Forelimb muscle (tissue), 1 donor: ENCODE data around the gene CHGA. TPM values are rescaled to one million over a fixed set of nuclear protein-coding genes. Genes with fewer than 3 reads are reported as not detected.

Source experiments
- DNase-seq: peaks from one replicate; pipeline ENCODE4 v3.0.0-alpha.2; 2013; ENCODE audit warnings: low read depth
- polyA plus RNA-seq: library from polyadenylated mRNA; unstranded; fragments of 120-200 nt; gene quantifications from one replicate; pipeline ENCODE4 v1.2.1, GENCODE V29; 2013; ENCODE audit not compliant: insufficient read length

CHGA gene
- polyA plus RNA-seq, 1 donor, result not detected

DNA sequence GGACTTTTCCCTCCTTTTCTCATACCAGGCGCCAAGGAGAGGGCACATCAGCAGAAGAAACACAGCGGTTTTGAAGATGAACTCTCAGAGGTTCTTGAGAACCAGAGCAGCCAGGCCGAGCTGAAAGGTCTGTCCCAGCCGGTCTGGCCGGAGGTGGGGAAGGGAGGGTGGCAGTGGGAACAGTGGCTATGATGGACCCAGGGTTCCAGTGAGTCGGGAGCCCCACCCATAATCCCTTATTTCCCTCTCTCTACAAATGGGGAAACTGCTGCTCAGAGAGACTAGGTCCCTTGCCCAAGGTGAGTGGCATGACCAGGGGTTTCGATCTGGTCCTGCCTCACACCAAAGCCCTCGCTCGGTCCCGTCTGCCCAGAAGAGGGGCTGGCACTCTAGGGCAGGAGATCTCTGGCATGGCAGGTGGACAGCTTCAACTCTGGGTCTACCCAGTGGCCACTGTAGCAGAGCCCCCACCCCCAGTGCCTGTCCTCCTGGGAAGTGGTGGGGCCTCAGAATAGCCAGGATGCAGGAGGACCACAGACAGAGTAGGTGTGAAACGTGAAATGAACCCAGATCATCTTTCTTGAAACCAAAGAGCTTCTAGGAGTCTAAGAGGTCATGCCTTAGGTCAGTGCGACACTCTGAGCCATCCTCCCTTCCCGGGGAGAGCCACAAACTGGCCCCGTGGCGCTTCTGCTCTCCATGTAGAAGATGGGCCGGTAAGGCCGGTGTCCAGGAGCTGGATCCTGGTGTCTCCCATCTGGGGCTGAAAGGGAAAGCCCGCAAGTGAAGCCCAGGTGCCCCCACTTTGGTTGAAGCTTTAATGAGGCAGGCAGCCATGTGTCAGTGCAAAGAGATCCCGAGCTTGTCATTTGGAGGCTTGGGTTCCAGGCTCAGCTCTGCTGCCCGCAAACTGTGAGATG lies 7.0 kb downstream of the CHGA start:
- DNase-seq, result no peak

DNA sequence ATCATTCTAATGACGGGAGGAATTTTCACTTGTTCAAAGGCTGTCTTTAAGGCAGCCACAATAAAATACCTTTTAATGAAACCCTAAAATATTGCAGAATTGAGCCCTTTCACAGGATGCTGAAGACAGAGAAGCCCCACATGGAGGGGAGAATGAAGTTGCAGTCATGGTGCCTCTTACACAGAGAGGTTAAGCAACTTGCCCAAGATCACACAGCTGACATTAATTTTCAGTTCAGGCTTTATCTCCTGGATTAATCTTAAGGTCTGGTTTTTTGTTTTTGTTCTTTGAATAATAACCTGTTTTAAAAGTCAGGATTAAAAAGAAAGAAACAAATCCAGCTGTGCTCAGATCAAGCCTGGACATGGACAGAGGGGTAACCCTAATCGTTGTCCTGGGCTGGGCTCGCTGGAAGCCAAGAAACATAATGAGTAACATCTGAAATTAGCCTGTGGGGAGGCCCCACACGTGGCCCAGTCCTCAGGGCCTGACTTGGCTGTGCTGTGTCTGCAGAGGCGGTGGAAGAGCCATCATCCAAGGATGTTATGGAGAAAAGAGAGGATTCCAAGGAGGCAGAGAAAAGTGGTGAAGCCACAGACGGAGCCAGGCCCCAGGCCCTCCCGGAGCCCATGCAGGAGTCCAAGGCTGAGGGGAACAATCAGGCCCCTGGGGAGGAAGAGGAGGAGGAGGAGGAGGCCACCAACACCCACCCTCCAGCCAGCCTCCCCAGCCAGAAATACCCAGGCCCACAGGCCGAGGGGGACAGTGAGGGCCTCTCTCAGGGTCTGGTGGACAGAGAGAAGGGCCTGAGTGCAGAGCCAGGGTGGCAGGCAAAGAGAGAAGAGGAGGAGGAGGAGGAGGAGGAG lies 8.0 kb downstream of the CHGA start:
- DNase-seq, result no peak

- no peak for DNase-seq
Observed at GRCh38 chr14:92931681-92932447, 8.9 kb downstream of the CHGA start.

GRCh38 chr14:92932448-92933395 lies 9.8 kb downstream of the CHGA start:
- DNase-seq, result no peak

DNA sequence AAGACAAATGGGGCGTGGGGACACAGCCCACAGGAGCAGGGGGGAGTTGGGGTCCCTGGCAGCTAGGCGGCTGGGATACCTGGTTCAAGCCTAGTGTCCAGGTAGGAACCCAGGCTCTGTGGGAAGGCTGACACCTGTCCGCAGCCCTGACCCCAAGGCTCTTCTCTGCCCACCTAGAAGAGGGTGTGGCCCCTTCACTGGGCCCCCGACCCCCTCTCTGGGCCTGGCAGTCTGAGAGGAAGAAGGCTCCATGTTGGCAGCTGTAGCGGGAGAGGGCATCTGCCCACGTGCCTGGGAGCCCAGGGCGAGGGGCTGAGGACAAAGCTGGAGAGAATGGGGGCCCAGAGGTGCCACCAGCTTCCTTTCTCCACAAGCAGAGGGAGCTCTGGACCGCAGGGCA lies 10.5 kb downstream of the CHGA start:
- no peak for DNase-seq

DNA sequence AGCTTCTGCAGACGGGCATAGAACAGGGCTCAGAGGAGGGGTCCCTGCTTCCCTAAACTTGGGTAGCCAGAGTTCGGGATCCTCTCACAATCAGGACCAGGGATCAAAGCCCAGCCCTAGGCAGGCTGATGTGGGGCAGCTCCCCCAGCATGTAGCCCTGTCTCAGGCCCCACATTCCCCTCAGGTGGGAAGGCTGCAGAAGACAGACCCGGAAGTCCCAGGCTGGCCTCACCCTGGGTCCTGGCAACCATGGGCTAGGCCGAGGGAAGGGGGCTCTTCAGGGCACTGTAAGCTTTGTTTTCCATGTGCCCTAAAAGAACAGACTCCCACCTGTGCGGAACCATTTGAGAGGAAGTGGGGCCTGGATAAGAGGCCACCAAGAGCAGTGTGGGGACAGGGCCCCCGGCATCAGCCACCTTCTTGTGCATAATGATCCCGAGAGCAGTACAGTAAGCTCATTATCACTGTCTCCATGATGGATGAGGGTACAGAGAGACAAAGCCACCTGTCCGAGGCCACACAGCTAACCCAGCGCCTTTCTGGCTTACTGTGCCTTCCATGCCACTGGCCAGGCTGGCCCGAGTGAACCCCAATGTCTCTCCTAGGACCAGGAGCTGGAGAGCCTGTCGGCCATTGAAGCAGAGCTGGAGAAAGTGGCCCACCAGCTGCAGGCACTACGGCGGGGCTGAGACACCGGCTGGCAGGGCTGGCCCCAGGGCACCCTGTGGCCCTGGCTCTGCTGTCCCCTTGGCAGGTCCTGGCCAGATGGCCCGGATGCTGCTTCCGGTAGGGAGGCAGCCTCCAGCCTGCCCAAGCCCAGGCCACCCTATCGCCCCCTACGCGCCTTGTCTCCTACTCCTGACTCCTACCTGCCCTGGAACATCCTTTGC lies 11.5 kb downstream of the CHGA start:
- DNase-seq, result no peak

GRCh38 chr14:92935446-92935845 lies 12.5 kb downstream of the CHGA start:
- no peak for DNase-seq

GRCh38 chr14:92936085-92936484 lies 13.1 kb downstream of the CHGA start:
- DNase-seq, result no peak

DNA sequence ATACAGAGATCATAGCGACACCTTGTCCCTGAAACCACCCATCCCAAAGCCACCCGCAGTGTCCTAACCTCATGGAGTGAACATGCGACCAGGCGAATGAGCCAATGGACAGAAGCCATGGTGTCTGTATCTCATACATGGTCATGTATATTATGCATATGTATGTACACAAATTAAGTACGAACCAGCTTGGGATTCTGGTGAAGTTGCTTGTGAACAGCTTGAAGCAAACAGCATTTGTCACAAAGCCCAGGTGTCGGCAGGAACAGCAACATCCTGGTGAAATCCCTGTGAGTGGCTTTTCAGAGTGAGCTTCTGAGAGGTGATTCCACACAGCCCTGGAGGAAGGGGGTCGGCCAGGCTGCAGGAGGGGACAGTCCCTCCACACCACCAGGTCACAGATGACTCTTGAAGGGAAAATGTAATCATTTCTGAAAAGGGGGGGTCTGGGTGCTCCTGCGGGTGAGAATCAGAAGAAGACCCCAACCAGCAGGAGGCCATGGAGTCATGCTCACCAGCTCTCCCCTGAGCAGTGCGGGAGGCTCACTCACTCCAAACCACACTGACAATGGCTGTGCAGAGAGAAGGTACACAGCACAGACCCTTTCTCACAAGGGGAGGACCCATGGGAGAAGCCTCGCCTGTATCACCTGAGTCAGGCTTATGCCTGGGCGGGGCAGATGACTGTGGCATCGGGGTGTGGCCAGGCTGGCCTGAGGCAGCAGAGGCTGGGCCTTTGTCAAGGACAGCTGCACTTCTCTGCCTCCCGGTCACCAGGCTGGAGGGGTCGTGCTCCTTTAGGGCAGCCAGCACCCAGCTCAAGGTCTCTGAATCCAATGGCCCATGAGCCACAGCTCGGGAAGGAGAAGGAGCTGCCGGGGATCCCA lies 14.3 kb downstream of the CHGA start:
- no peak for DNase-seq

DNA sequence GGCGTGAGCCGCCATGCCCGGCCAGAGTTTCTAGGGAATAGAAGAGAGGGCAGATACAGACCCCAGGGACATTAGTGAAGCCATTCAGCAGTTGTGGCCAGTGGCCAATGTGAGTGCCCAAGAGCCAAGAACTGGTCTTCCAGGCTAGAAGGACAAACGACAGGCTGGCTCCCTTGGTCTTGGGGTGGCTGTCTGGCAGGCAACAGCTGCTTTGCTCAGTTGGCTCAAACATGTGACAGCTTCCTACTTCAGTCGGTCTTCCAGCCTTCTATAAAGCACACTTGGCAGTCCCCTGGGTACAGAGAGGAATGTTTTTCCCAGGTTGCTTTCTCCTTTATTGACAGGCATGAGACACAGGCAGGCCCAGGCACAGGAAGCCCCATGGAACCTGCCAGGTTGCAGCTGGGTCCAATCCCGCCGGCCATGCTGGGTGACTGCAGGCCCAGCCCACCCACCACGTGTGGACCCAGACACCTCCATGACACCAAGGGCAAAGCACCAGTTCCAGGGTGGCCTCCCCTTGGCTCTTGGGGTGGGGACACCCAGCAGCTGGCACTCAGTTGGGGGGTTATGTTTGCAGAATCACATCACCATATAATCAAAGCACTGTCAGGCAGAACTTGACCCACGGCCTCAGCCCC lies 15.4 kb downstream of the CHGA start:
- DNase-seq, result no peak

- no peak for DNase-seq
Observed at GRCh38 chr14:92938890-92939671, 16.1 kb downstream of the CHGA start.

- no peak for DNase-seq
Observed at GRCh38 chr14:92939699-92940098, 16.7 kb downstream of the CHGA start.

DNA sequence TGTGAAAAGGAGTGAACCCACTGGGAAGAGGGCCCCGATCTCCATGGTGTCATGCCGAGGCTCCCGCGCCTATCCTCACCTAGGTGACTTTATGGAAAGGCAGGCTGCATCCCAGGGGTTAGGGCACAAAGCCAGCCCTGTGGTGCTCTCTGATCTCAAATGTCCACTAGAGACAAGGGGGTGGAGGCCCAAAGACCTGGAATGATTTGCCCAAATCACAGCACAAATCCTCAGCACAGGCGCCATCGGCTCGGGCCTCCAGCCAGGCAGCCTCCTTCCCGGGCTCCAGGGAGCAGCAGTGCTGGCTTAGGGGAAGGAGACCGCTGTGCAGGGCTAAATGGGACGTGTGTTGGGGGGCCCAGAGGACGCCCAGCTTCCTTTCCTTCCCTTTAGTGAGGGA lies 17.6 kb downstream of the CHGA start:
- no peak for DNase-seq

GRCh38 chr14:92941531-92941930 lies 18.6 kb downstream of the CHGA start:
- DNase-seq, result no peak

DNA sequence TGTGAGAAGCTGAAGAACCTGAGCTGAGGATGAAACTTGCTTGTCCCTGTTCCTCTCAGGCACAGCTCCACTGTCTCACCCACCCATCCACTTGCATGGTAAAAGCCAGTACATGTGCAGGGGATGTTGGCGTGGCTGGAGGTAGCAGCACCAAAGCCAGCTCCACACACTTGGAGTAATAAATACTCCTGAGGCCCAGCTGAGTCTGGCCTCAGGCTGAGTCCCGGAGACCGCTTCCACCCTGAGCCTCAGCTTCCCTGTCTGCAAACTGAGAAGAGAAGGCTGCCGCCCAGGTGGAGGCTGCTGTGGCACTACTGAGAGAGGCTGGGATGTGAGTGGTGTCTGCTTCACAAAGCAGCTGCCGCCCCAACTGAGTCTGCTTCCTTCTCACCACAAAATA lies 19.2 kb downstream of the CHGA start:
- DNase-seq, result no peak

DNA sequence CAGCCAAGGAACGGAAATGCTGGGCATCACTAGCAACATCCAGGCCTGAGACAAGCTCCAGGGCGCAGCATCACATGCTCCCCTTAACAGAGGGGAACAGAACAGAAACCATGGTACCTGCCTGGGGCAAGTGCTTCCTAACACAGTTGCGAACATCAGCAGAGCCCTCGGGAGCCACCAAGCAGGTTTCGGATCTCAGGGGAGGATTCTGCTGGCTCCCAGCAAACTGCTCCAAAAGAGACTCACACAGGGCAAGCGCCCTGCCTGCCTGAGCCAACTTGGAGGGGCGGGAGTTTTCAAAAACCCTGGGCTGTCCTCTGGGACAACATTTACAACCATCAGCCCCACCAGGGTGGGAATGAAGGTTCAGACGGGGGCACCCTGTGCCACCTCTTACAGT lies 19.6 kb downstream of the CHGA start:
- no peak for DNase-seq

- DNase-seq, result no peak
Observed at GRCh38 chr14:92942976-92943710, 20.2 kb downstream of the CHGA start.
